ENCODE measurements around the gene UPK1B. TPM values are rescaled to one million over a fixed set of nuclear protein-coding genes. Genes with fewer than 3 reads are reported as not detected.

UPK1B gene
- total and polyA plus RNA-seq, 9 of the 15 experiments (the other 6 are each of a cell fraction or from before 2014, with no cell fraction given): 0.22 to 1.2 (median 0.51) TPM

GRCh38 chr3:119125342-119125741 lies 48.1 kb upstream of the UPK1B start:
- Histone ChIP-seq H3K4me2 (ENCODE audit: insufficient read depth, low read length) (no peak overlapping the region), H4K20me1 (replicated peaks; ENCODE audit: control insufficient read depth, insufficient read depth, low read length) (no peaks in the 10 kb centered on the region), H3K9ac (ENCODE audit: insufficient read depth in 1 of 2, low read depth in 2 of 2, low read length in 2 of 2) (no peak overlapping the region), H3K9me1 (ENCODE audit: control insufficient read depth, insufficient read depth, low read length) (no peaks in the 10 kb centered on the region), H3K4me1 (replicated peaks in 1 of 2; ENCODE audit: control insufficient read depth in 2 of 2, insufficient read depth in 2 of 2, low read length in 2 of 2) (no peaks in the 10 kb centered on the region), H3K27me3 (ENCODE audit: control insufficient read depth in 2 of 2, insufficient read depth in 2 of 2, low read length in 2 of 2) (no peaks in the 10 kb centered on the region), H2AFZ (ENCODE audit: low read depth, low read length) (no peak overlapping the region), H3K36me3 (ENCODE audit: control insufficient read depth, insufficient read depth, low read length) (no peaks in the 10 kb centered on the region), H3K27ac (ENCODE audit: extremely low read depth, low read depth, low read length) (no peak overlapping the region), H3K4me3 (no peak overlapping the region), H3K79me2 (ENCODE audit: control insufficient read depth, insufficient read depth, low read length) (no peaks in the 10 kb centered on the region), H3K9me3 (replicated peaks; ENCODE audit: control insufficient read depth, insufficient read depth, low read depth, low read length) (no peaks in the 10 kb centered on the region)
- POLR2A ChIA-PET: no interaction called here
- in situ Hi-C loops (cut with MboI) (loop anchor here (25.0 kb wide), 1 partner anchor 562 kb away; the partner anchor contains the start of gene COX17), intact Hi-C loops (cut with micrococcal nuclease) (no loop called here)
- TF ChIP-seq SAP30 (IDR thresholded peaks at IDR 0.05; ENCODE audit: borderline replicate concordance, insufficient read depth, low read depth, low read length, poor library complexity, severe bottlenecking): no peak
- no peak for TF ChIP-seq TAF9B (IDR thresholded peaks at IDR 0.05; ENCODE audit: partially characterized antibody)
- no peak for TF ChIP-seq STAT6 (CRISPR knock-in tag; IDR thresholded peaks at IDR 0.05)
- TF ChIP-seq SMAD3 (CRISPR knock-in tag; conservative IDR thresholded peaks at IDR 0.05): no peak
- no peak for TF ChIP-seq ZNF583 (CRISPR knock-in tag; IDR thresholded peaks at IDR 0.05)
- TF ChIP-seq MLX (CRISPR knock-in tag; conservative IDR thresholded peaks at IDR 0.05): no peak
- 2% methylated on average over 10 of the region's 10 CpGs for WGBS (ENCODE audit: insufficient coverage, low coverage, missing lambda C conversion rate)
- no TSS peak for BruUV-seq (replicated peaks)
- DNase-seq (ENCODE audit: extremely low read depth in 1 of 4, low spot score in 3 of 4) (no peak), FAIRE-seq (no peak), ATAC-seq (no peak)
- CTCF ChIA-PET (ENCODE audit: low intra/inter-chr PET ratio): no interaction called here
